Stimulated activated naive CD8-positive, alpha-beta T cell treated with anti-CD3 and anti-CD28 coated beads, Interleukin-15, amount 100 ng/mL, for 72 hours (primary cell): Measurements from ENCODE around the gene BEST2.
A peak's percentile ranks its signal among the peaks of the same experiment; 100 is the strongest.

ENCODE experiments used
- ATAC-seq: fragments of 150-1000 bp; cut with Tn5 transposase; 2 replicates; pipeline ENCODE4 v1.10.0; 2021; ENCODE audit warnings: mild to moderate bottlenecking, moderate library complexity
- DNase-seq, 2 donors: peaks; one replicate each; pipeline ENCODE4 v3.0.0; 2021 to 2022
- H3K27ac Mint-ChIP-seq, 2 donors: one replicate each; pipeline ENCODE4 v1.8.0; 2022; ENCODE audit warnings: mild to moderate bottlenecking in 2 of 2, mixed read lengths in 2 of 2, moderate library complexity in 2 of 2
- H3K27me3 Mint-ChIP-seq: one replicate; pipeline ENCODE4 v1.8.0; 2022; ENCODE audit warnings: mixed read lengths
- H3K4me1 Mint-ChIP-seq: one replicate; pipeline ENCODE4 v1.8.0; 2022; ENCODE audit warnings: mild to moderate bottlenecking, mixed read lengths
- H3K4me3 Mint-ChIP-seq, 2 donors: one replicate each; pipeline ENCODE4 v1.8.0; 2022; ENCODE audit warnings: mild to moderate bottlenecking in 2 of 2, mixed read lengths in 2 of 2, moderate library complexity in 1 of 2
- H3K9me3 Mint-ChIP-seq, 2 donors: one replicate each; pipeline ENCODE4 v1.8.0; 2022; ENCODE audit warnings: mixed read lengths in 2 of 2

Gene BEST2

DNA sequence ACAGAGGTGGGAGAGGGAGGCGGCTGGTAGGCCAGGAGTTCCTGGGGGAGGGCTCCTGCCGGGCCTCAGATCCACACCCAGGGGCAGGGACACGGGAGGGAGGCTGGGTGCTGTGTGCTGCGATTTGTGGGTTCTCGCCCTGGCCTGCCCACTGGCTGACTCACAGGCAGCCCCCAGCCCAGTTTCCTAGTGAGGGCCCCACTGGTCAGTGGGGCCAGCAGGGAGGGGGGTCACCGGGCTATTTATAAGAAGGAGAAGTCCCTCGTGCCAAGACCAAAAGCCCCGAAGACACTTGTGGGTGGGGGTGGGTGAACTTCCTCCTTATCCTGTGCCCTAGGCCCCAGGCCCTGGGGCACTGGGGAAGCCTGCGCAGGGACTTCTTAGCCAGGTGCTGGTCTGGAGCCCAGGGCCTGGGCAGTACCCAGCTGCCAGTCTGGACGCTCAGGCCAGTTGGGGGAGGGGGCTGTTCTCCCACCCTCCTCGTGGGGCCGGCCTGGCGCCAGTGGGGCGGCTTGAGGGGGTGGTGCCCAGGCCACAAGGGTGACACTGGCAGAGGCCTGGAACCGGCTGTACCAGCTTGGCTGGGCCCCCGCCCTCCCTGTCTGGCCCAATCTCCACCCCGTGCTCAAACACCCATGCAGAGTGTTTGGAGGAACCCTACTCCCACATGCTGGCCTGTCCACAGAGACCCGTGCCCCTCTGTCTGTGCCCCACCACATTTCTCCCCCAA is 34.7 kb downstream of the BEST2 start:
- H3K27me3 Mint-ChIP-seq = no peaks in the 10 kb centered on the region
- H3K27ac Mint-ChIP-seq = peak overlapping the region; percentile 7 to 86
- peaks cover 24% of the 10 kb centered on the region for H3K4me1 Mint-ChIP-seq
- peak overlapping the region in 1 of 2 donors; percentile 52 for H3K4me3 Mint-ChIP-seq
- ATAC-seq = no peak
- H3K9me3 Mint-ChIP-seq = no peaks in the 10 kb centered on the region
- DNase-seq = peak in 1 of 2 donors; percentile 25

DNA sequence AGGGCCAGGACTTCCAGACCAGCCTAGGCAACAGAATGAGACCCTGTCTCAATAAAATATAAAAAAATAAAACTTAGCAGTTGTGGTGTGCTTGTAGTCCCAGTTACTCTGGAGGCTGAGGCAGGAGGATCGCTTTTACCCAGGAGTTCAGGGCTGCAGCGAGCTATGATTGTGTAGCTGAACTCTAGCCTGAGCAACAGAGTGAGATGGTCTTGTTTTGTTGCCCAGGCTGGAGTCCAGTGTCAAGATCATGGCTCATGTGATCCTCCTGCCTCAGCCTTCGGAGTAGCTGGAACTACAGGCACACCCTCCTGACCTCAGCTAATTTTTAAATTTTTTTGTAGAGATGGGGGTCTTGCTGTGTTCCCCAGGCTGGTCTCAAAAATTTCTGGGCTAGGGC is 35.4 kb downstream of the BEST2 start:
- no peak for ATAC-seq

DNA sequence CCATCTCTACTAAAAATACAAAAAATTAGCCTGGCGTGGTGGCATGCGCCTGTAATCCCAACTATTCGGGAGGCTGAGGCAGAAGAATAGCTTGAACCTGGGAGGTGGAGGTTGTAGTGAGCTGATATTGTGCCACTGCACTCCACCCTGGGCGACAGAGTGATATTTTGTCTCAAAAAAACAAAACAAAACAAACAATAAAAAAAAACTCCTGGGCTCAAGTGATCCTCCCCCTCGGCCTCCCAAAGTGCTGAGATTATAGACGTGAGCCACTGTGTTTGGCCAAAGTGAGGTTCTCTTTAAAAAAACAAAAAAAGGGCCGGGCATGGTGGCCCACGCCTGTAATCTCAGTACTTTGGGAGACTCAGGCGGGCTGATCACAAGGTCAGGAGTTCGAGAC is 35.9 kb downstream of the BEST2 start:
- Mint-ChIP-seq H3K9me3 (no peaks in the 10 kb centered on the region), H3K4me3 (no peak overlapping the region), H3K27me3 (no peaks in the 10 kb centered on the region), H3K27ac (no peak overlapping the region), H3K4me1 (peaks cover 13% of the 10 kb centered on the region)
- DNase-seq = no peak
- ATAC-seq = no peak

More for the DNA sequence above, 35.4 kb downstream of the BEST2 start:
- no peaks in the 10 kb centered on the region for H3K27me3 Mint-ChIP-seq
- H3K9me3 Mint-ChIP-seq = no peaks in the 10 kb centered on the region
- DNase-seq = no peak
- H3K4me1 Mint-ChIP-seq = peaks cover 18% of the 10 kb centered on the region
- peak overlapping the region in 1 of 2 donors; percentile 7 for H3K27ac Mint-ChIP-seq
- H3K4me3 Mint-ChIP-seq = peak overlapping the region in 1 of 2 donors; percentile 52

DNA sequence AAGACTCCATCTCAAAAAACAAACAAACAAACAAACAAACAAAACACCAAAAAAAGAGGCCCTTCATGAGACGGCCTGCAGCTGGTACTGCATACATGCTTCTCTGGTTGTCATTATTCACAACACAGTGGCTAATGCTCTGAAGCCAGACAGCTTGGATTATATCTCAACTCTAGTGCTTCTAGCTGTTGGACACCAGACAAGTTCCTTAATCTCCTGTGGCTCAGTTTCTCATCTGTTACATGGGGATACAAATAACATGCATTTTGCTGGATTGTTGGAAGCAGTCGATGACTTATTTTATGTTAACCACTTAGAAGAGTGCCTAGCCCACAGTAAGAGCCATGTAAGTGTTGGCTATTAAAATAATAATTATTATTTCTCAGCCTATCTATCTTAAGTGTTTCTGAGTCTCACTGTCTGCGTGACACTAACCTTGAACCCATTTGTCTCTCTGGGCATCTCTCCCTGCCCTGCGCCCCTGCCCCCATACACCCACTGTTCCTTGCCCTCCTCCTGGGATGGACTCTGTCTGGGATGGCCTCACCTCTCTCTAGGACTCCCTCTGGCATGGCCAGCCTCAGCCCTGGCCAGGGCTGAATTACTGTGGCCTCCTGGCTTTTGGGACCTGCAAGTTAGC is 36.6 kb downstream of the BEST2 start:
- H3K4me3 Mint-ChIP-seq = peak overlapping the region; percentile 95 to 97
- H3K9me3 Mint-ChIP-seq = no peaks in the 10 kb centered on the region

DNA sequence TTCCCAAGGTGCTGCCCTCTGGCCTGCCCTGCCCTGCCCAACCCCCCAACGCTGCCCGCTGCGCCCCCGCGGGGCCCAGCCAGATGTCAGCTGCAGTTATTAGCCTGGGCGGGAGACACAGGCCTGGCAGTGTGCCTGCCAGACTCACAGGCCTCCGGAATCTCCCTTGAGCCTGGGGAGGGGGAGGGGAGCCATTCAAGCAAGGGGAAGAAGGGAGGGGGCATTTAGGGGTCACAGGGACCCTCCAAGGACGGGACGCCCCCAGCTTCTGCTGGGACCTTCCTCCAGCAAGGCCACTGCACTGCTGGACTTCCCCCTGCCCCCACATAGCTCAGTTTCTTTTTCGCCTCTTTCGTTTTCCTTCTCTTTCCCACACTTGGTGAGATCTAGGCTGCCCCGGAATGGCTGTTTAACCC is 37.1 kb downstream of the BEST2 start:
- H3K4me1 Mint-ChIP-seq = peaks cover 13% of the 10 kb centered on the region
- peak overlapping the region; percentile 91 to 97 for H3K27ac Mint-ChIP-seq
- H3K27me3 Mint-ChIP-seq = no peaks in the 10 kb centered on the region
- H3K9me3 Mint-ChIP-seq = no peaks in the 10 kb centered on the region
- no peak for ATAC-seq
- peak overlapping the region; percentile 95 to 97 for H3K4me3 Mint-ChIP-seq
- DNase-seq = peak; percentile 37 to 72

More for the DNA sequence above, 36.6 kb downstream of the BEST2 start:
- no peaks in the 10 kb centered on the region for H3K27me3 Mint-ChIP-seq
- no peak for DNase-seq
- ATAC-seq = no peak
- H3K27ac Mint-ChIP-seq = peak overlapping the region in 1 of 2 donors; percentile 91
- peaks cover 13% of the 10 kb centered on the region for H3K4me1 Mint-ChIP-seq

DNA sequence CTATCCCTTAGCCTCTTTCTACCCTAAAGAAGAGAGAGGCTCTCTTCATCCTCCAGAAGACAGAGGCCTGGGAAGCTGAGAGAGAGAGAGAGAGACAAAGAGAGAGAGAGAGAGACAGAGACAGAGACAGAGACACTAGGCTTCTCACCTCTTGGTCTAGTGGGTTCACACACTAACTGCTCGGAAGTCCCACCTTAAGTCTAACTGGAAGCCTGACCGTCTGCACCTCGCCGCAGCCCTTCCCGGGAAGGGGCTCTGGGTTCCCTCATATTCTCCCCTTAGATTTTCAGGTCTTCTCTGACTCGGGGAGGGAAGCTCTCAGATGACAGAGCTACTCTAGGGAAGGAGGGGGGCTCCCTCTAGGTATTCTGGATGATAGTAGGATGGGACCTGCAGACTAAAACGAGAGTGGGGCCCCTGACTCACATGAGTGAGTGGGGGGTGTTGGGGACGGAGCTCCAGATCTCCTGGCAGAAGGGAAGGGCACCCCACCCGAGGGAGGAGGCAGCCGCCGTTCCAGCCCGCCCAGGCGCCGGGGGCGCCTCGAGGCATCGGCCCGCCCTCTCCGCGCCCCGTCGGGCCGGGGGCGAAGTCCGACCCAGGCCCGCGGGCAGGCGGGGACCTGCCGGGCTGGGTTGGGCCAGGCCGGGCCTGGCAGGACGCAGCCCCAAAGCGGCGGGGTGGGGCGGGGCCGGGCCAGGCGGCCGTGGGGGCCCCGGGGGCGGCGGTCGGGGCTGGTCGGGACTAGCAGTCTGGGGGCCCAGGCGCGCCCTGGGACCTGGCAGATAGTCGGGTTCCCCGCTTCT is 37.7 kb downstream of the BEST2 start:
- peak overlapping the region; percentile 91 to 97 for H3K27ac Mint-ChIP-seq
- DNase-seq = no peak
- no peaks in the 10 kb centered on the region for H3K9me3 Mint-ChIP-seq
- H3K4me1 Mint-ChIP-seq = peaks cover 18% of the 10 kb centered on the region
- ATAC-seq = no peak
- H3K4me3 Mint-ChIP-seq = peak overlapping the region; percentile 95 to 97
- H3K27me3 Mint-ChIP-seq = no peaks in the 10 kb centered on the region

DNA sequence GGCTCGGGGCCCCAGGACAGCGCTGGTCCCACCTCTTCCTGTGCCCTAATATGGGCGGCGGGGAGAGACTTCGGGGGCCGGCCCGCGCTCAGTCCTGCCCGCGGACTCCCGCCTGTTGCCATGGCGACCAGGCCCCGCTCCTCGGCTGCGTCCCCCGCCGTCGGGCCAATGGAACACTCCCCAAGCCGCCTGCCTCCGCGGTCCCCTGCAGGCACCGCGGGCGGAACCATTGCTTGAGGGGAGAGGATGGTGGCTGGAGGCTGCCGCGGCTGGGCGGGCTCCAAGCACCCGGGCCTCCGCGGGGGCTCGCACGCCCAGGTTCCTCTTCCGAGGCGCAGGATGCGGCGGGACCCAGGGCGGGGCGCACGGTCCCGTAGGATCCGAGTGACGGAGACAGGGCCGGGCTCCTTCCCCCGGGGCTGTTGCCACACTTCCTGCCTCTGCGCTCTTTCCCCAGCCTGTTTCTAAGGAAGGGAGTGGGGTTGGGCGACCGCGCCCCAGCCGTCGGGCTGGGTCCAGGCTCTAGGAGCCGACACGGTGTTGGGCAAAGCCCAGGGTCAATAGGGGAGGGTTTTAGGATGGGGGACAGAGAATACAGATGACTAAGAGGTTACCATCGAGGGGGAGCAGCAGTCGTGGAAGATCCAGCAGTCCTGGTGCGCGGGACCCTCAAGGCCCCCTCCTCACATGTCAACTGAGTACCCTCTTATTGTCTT is 38.5 kb downstream of the BEST2 start:
- ATAC-seq = peak; percentile 64
- Mint-ChIP-seq H3K9me3 (no peaks in the 10 kb centered on the region), H3K27me3 (no peaks in the 10 kb centered on the region), H3K4me3 (peak overlapping the region; percentile 90 to 91), H3K27ac (peak overlapping the region; percentile 89 to 100), H3K4me1 (peaks cover 26% of the 10 kb centered on the region)
- peak; percentile 100 for DNase-seq

DNA sequence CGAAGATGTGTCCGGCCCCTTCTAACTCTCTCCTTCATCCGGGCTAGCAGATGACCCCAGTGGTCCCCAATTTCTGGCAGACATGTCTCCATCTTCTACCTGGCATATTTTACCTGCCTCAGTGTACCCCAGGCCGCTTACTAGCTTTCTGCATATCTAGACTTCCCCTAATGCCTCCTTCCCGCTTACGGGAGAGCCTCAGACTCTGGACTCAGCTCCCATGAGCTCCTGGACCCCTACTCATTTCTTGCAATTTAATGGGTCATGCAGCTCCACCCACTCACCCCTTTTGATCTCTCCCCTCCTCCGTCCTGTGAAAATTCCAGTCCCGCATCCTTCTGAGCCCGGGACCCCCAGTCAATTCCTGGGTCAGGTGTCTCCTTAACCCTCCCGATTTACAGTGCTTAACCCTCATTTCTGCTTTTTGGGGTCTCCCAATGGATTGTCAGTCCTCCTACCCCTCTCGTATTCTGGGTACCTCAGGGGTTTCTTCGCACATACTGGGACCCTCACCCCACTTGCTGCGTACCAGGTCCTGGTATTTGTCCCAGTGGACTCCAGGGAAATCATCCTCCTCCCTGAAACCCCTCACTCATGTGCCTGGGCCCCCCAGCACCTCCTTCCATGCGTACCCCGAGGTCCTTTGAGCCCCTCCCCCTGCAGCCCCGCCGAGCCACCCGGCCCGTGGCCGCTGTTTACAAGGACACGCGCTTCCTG is 39.2 kb downstream of the BEST2 start:
- H3K4me3 Mint-ChIP-seq = peak overlapping the region; percentile 90 to 91
- H3K27ac Mint-ChIP-seq = peak overlapping the region; percentile 89 to 100
- H3K4me1 Mint-ChIP-seq = peaks cover 33% of the 10 kb centered on the region
- no peaks in the 10 kb centered on the region for H3K9me3 Mint-ChIP-seq
- ATAC-seq = no peak
- DNase-seq = no peak
- H3K27me3 Mint-ChIP-seq = no peaks in the 10 kb centered on the region

DNA sequence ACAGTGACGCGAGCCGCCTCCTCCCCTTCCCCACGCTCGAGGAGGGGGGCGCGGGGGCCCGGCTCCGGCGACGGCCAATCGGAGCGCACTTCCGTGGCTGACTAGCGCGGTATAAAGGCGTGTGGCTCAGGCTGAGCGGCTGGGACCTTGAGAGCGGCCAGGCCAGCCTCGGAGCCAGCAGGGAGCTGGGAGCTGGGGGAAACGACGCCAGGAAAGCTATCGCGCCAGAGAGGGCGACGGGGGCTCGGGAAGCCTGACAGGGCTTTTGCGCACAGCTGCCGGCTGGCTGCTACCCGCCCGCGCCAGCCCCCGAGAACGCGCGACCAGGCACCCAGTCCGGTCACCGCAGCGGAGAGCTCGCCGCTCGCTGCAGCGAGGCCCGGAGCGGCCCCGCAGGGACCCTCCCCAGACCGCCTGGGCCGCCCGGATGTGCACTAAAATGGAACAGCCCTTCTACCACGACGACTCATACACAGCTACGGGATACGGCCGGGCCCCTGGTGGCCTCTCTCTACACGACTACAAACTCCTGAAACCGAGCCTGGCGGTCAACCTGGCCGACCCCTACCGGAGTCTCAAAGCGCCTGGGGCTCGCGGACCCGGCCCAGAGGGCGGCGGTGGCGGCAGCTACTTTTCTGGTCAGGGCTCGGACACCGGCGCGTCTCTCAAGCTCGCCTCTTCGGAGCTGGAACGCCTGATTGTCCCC is 39.9 kb downstream of the BEST2 start, which contains the start of gene JUNB:
JUNB (plus strand) TSS at position 142 of the 706 bp plus-strand sequence; CDS start at position 428, 286 bp downstream.
- ATAC-seq = peak; percentile 49
- peak; percentile 97 to 99 for DNase-seq
- H3K4me1 Mint-ChIP-seq = peaks cover 40% of the 10 kb centered on the region

DNA sequence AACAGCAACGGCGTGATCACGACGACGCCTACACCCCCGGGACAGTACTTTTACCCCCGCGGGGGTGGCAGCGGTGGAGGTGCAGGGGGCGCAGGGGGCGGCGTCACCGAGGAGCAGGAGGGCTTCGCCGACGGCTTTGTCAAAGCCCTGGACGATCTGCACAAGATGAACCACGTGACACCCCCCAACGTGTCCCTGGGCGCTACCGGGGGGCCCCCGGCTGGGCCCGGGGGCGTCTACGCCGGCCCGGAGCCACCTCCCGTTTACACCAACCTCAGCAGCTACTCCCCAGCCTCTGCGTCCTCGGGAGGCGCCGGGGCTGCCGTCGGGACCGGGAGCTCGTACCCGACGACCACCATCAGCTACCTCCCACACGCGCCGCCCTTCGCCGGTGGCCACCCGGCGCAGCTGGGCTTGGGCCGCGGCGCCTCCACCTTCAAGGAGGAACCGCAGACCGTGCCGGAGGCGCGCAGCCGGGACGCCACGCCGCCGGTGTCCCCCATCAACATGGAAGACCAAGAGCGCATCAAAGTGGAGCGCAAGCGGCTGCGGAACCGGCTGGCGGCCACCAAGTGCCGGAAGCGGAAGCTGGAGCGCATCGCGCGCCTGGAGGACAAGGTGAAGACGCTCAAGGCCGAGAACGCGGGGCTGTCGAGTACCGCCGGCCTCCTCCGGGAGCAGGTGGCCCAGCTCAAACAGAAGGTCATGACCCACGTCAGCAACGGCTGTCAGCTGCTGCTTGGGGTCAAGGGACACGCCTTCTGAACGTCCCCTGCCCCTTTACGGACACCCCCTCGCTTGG is 40.7 kb downstream of the BEST2 start:
- Mint-ChIP-seq H3K4me1 (peaks cover 42% of the 10 kb centered on the region), H3K27me3 (no peaks in the 10 kb centered on the region), H3K4me3 (peak overlapping the region; percentile 90 to 91), H3K27ac (peak overlapping the region; percentile 98 to 100), H3K9me3 (no peaks in the 10 kb centered on the region)
- DNase-seq = peak; percentile 86 to 90
- ATAC-seq = no peak

More for the DNA sequence above, 39.9 kb downstream of the BEST2 start, which contains the start of gene JUNB:
- Mint-ChIP-seq H3K4me3 (peak within 1 kb of the TSS; percentile 90 to 91), H3K9me3 (no peaks in the 10 kb centered on the region), H3K27me3 (no peaks in the 10 kb centered on the region), H3K27ac (peak within 1 kb of the TSS; percentile 89 to 100)

DNA sequence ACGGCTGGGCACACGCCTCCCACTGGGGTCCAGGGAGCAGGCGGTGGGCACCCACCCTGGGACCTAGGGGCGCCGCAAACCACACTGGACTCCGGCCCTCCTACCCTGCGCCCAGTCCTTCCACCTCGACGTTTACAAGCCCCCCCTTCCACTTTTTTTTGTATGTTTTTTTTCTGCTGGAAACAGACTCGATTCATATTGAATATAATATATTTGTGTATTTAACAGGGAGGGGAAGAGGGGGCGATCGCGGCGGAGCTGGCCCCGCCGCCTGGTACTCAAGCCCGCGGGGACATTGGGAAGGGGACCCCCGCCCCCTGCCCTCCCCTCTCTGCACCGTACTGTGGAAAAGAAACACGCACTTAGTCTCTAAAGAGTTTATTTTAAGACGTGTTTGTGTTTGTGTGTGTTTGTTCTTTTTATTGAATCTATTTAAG is 41.3 kb downstream of the BEST2 start:
- Mint-ChIP-seq H3K4me1 (peaks cover 42% of the 10 kb centered on the region), H3K27ac (peak overlapping the region; percentile 98 to 100)
- no peak for DNase-seq

DNA sequence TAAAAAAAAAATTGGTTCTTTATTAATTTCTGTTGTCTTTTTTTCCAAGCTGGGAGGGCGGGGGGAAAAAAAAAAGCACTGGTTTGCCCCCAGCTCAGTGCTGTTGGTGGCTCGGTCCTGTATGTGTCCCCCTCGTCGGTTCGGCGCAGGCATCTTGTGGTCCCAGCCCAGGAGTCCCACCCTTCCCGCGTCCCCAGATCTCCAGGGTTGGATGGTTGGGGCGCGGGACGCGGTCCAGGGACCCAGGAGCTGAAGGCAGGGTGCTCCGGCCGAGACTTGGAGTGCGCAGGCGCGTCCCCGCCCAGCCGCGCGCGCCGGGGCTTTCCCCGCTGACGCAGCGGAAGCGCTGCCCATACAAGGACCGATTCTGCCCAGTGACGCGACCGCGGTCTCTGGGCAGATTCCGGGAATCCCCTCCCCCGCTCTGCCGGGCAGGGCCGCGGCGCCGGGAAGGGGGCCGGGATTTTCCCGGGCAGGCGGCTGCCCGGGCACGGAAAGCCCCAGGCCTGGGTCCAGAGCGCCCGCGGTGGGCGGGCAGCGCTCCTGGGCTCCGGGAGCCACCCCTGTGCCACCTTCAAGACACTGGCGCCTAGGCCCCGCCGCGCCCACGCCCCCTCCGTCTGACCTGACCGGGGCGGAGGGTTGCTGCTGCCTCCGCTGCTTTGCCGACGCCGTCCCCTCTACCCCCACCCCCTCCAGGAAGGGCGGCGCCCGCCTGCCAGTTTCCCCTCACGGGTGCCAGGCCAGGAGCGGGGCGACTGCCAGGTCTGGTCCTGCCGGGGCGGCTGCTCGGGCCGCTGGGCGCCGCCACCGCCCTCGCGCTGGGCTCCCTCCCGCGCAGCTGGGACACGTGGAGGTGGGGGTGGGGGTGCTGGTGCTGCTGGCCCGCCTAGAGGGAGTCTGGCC is 42.0 kb downstream of the BEST2 start:
- Mint-ChIP-seq H3K4me1 (peaks cover 37% of the 10 kb centered on the region), H3K27ac (peak overlapping the region; percentile 98 to 100), H3K4me3 (peak overlapping the region; percentile 90 to 91), H3K27me3 (no peaks in the 10 kb centered on the region), H3K9me3 (no peaks in the 10 kb centered on the region)
- ATAC-seq (peak; percentile 55), DNase-seq (peak; percentile 96 to 97)

More for the DNA sequence above, 41.3 kb downstream of the BEST2 start:
- Mint-ChIP-seq H3K4me3 (peak overlapping the region; percentile 90 to 91), H3K9me3 (no peaks in the 10 kb centered on the region), H3K27me3 (no peaks in the 10 kb centered on the region)
- no peak for ATAC-seq
